ENCODE results near the gene TRIM69. TPM values are rescaled to one million over a fixed set of nuclear protein-coding genes. Genes with fewer than 3 reads are reported as not detected.
A peak's percentile ranks its signal among the peaks of the same experiment; 100 is the strongest.
"Not testable (repeated sequence)": the region's sequence is repeated elsewhere in the genome, so short reads cannot be mapped to it uniquely, and the experiment has no call there.

Gene TRIM69
- total RNA-seq, 2 donors from 2014 or later = 15.7 to 16.4 TPM

DNA sequence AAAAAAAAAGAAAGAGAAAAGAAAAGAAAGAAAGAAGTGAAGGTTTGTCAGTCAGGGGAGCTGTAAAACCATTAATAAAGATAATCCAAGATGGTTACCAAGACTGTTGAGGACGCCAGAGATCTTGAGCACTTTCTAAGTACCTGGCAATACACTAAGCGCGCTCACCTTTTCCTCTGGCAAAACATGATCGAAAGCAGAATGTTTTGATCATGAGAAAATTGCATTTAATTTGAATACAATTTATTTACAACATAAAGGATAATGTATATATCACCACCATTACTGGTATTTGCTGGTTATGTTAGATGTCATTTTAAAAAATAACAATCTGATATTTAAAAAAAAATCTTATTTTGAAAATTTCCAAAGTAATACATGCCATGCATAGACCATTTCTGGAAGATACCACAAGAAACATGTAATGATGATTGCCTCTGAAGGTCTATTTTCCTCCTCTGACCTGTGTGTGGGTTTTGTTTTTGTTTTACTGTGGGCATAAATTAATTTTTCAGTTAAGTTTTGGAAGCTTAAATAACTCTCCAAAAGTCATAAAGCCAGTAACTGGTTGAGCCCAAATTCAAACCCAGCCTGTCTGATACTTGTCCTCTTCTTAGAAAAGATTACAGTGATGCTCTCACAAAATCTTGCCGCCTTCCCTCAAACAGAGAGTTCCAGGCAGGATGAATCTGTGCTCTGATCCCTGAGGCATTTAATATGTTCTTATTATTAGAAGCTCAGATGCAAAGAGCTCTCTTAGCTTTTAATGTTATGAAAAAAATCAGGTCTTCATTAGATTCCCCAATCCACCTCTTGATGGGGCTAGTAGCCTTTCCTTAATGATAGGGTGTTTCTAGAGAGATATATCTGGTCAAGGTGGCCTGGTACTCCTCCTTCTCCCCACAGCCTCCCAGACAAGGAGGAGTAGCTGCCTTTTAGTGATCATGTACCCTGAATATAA is 23.0 kb upstream of the TRIM69 start:
- no peak for ATAC-seq
- intact Hi-C loops (cut with DNase I, micrococcal nuclease) = no loop called here
- DNase-seq = no peak

DNA sequence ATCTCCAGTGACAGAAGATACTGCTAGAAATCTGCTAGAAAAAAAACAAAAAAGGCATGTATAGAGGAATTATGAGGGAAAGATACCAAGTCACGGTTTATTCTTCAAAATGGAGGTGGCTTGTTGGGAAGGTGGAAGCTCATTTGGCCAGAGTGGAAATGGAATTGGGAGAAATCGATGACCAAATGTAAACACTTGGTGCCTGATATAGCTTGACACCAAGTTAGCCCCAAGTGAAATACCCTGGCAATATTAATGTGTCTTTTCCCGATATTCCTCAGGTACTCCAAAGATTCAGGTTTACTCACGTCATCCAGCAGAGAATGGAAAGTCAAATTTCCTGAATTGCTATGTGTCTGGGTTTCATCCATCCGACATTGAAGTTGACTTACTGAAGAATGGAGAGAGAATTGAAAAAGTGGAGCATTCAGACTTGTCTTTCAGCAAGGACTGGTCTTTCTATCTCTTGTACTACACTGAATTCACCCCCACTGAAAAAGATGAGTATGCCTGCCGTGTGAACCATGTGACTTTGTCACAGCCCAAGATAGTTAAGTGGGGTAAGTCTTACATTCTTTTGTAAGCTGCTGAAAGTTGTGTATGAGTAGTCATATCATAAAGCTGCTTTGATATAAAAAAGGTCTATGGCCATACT is 21.1 kb upstream of the TRIM69 start:
- intact Hi-C loops (cut with DNase I, micrococcal nuclease) = no loop called here
- no peak for ATAC-seq
- DNase-seq = no peak

DNA sequence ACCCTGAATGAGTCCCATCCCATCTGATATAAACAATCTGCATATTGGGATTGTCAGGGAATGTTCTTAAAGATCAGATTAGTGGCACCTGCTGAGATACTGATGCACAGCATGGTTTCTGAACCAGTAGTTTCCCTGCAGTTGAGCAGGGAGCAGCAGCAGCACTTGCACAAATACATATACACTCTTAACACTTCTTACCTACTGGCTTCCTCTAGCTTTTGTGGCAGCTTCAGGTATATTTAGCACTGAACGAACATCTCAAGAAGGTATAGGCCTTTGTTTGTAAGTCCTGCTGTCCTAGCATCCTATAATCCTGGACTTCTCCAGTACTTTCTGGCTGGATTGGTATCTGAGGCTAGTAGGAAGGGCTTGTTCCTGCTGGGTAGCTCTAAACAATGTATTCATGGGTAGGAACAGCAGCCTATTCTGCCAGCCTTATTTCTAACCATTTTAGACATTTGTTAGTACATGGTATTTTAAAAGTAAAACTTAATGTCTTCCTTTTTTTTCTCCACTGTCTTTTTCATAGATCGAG is 20.5 kb upstream of the TRIM69 start:
- ATAC-seq (no peak), DNase-seq (no peak)
- intact Hi-C loops (cut with DNase I, micrococcal nuclease) = no loop called here

DNA sequence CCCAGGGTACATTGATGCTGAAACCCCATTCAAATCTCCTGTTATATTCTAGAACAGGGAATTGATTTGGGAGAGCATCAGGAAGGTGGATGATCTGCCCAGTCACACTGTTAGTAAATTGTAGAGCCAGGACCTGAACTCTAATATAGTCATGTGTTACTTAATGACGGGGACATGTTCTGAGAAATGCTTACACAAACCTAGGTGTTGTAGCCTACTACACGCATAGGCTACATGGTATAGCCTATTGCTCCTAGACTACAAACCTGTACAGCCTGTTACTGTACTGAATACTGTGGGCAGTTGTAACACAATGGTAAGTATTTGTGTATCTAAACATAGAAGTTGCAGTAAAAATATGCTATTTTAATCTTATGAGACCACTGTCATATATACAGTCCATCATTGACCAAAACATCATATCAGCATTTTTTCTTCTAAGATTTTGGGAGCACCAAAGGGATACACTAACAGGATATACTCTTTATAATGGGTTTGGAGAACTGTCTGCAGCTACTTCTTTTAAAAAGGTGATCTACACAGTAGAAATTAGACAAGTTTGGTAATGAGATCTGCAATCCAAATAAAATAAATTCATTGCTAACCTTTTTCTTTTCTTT is 19.2 kb upstream of the TRIM69 start:
- intact Hi-C loops (cut with DNase I, micrococcal nuclease) = no loop called here
- no peak for ATAC-seq
- DNase-seq = no peak

DNA sequence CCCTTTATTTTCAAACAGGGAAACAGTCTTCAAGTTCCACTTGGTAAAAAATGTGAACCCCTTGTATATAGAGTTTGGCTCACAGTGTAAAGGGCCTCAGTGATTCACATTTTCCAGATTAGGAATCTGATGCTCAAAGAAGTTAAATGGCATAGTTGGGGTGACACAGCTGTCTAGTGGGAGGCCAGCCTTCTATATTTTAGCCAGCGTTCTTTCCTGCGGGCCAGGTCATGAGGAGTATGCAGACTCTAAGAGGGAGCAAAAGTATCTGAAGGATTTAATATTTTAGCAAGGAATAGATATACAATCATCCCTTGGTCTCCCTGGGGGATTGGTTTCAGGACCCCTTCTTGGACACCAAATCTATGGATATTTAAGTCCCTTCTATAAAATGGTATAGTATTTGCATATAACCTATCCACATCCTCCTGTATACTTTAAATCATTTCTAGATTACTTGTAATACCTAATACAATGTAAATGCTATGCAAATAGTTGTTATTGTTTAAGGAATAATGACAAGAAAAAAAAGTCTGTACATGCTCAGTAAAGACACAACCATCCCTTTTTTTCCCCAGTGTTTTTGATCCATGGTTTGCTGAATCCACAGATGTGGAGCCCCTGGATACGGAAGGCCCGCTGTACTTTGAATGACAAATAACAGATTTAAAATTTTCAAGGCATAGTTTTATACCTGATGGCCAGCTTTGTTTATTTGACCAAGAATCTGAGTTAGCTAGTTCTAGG is 18.0 kb upstream of the TRIM69 start:
- intact Hi-C loops (cut with DNase I, micrococcal nuclease) = no loop called here
- DNase-seq (no peak), ATAC-seq (no peak)

DNA sequence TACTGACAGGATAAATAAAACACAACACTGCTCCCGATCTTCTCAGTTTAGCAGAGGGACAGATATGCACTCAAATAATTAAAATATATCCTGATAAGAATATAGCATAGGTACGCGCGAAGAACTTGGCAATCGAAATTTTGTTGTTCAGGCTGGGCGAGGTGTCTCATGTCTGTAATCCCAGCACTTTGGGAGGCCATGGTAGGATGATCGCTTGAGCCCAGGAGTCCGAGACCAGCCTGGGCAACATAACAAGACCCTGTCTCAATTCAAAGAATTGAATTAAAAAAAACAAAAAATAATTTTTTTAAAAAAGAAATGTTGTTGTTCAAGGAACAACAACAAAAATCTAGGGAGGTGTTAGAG is 17.4 kb upstream of the TRIM69 start:
- intact Hi-C loops (cut with DNase I, micrococcal nuclease) = no loop called here
- ATAC-seq = no peak

DNA sequence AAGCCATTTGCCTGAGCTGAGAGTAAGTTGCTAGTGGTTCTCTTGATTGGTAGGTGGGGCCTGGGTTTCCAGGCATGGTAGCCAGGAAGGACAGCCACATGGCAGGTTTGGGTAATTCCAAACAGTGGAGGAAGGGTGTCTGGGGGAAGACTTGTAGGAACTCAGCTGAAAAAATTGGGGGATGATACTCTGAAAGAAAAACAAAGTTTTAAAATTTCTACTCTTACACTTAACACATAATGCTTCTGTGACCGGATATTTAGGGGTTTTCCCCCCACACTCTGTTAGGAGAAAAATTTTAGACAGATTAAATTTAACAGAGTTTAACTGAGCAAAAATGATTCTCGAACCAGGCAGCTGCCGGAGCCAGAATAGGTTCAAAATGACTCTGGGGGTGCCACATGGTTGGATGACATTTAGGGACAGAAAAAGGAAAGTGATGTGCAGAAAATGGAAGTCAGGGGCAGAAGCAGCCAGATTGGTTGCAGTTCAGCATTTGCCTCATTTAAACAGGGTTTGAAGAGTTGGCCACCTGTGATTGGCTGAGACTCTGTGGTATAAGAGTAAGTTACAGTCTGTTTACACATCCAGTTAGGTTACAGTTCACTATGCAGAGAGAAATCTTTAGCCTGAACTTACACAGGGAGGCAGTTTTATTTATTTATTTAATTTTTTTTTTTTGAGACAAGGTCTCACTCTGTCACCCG is 16.9 kb upstream of the TRIM69 start:
- ATAC-seq = peak; percentile 65
- no peak for DNase-seq
- intact Hi-C loops (cut with DNase I, micrococcal nuclease) = no loop called here

More for the DNA sequence above, 17.4 kb upstream of the TRIM69 start:
- no peak for DNase-seq

DNA sequence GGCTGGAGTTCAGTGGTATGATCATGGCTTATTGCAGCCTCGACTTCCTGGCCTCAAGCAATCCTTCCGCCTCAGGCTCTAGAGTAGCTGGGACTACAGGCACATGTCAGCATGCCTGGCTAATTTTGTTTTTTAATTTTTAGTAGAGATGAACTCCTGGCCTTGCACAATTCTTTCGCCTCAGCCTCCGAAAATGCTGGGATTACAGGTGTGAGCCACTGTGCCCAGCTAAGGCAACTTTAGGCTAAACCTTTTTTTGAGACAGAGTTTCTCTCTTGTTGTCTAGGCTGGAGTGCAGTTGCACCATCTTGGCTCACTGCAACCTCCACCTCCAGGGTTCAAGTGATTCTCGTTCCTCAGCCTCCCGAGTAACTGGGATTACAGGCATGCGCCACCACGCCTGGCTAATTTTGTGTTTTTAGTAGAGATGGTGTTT is 16.3 kb upstream of the TRIM69 start:
- ATAC-seq; intact Hi-C loops (cut with DNase I, micrococcal nuclease): not testable (repeated sequence)
- peak in 1 of 2 donors; percentile 16 for DNase-seq

DNA sequence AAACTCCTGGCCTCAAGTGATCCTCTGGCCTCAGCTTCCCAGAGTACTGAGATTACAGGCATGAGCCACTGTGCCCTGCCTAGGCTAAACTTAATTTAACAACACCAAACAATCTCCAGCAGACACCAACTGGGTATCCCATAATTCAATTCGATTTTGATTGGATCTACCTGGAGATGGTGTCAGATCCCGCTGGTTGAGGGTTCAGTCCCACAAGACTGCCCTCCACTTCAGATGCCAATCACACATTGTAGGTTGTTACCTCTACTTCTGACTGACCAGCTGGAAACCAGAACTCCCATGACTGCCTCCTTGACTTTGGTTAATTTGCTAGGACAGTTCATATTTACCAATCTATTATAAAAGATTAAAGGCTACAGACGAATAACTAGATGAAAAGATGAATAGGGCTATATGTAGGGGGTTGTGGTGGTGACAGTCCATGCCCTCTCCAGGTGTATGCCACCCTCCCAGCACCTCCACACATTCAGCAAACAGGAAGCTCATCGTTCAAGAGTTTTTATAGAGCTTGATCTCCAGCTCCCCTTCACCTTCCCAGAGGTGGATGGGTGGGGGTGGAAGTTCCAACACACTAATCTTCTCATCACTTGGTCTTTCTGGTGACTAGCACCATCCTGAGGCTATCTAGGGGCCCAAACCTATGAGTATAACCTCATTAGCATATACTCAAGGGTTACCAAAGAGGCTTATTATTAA is 15.7 kb upstream of the TRIM69 start:
- intact Hi-C loops (cut with DNase I, micrococcal nuclease) = no loop called here
- DNase-seq (no peak), ATAC-seq (peak; percentile 42)

DNA sequence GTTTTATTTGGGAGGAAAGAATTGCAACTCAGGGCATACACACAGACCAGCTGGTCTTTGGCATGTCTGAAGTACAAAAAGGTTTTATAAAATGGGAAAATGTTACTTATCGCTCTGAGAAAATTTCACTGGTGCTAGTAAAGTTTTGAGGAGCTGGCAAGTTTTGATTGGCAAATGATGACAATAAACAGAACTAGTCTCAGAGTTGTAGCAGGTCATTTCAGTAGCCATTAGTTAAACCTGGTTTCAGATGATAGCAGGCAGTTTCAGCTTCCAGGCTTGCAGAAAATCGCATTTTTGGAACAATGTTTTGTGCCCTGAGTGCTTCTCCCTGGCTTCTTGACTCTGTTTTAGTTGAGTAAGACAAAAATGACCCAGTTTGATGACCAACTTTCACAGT is 14.3 kb upstream of the TRIM69 start:
- DNase-seq (no peak), ATAC-seq (no peak)
- intact Hi-C loops (cut with DNase I, micrococcal nuclease) = no loop called here

DNA sequence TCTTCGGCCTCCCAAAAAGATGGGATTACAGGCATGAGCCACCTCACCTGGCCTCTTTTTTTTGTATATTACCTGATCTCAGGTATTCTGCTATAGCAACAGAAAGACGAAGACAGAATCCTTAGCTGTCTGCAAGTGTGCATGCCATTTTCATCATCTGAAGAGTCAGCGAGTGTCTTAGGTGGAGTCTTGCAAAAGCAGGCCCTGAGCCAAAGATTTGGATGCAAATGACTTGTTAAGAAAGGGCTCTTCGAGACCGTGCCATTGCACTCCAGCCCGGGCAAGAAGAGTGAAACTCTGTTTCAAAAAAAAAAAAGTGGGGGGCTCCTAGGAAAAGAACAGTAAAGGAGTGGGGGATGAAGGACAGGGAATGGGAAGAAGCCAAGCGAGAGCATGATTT is 10.2 kb upstream of the TRIM69 start:
- intact Hi-C loops (cut with DNase I, micrococcal nuclease) = no loop called here
- ATAC-seq (no peak), DNase-seq (peak in 1 of 2 donors; percentile 9)

DNA sequence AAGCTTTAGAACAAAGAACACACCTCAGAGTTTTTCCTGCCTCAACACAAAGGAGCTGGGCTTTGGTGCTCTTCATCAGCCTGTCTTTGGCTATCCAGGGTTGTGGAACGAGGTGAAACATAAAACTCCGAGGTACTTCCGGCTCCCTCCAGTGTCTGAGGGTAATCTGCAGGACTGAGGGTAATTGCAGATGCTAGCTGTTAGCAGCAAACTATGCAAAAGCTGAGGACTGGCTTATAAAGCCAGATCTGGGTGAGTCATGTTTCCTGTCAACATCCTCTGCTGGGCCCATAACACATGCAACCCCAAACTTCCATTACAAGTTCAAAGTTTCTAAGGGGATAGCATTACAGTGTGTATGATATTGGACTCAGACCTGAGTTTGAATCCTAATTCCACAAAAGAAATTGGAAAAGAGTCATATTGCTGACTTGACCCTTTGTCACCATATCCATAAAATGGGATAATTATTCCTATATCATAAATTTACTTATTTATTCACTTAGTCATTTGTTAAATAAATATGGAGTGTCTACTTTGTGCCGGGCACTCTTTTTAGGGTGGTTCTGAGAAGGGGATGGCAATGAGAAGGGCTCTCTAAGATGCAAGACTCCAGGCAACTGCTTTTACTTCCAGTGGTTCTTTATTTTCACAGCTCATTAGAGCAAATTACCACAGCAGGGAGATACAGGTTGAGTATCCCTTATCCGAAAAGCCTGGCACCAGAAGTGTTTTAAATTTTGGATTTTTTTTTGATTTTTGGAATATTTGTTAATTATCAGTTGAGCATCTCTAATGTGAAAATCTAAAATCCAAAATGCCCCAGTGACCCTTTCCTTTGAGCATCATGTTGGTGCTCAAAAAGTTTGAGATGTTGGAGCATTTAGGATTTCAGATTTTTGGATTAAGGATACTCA is 9.5 kb upstream of the TRIM69 start:
- intact Hi-C loops (cut with DNase I, micrococcal nuclease) = no loop called here
- DNase-seq = peak; percentile 53 to 76
- ATAC-seq = peak; percentile 39

DNA sequence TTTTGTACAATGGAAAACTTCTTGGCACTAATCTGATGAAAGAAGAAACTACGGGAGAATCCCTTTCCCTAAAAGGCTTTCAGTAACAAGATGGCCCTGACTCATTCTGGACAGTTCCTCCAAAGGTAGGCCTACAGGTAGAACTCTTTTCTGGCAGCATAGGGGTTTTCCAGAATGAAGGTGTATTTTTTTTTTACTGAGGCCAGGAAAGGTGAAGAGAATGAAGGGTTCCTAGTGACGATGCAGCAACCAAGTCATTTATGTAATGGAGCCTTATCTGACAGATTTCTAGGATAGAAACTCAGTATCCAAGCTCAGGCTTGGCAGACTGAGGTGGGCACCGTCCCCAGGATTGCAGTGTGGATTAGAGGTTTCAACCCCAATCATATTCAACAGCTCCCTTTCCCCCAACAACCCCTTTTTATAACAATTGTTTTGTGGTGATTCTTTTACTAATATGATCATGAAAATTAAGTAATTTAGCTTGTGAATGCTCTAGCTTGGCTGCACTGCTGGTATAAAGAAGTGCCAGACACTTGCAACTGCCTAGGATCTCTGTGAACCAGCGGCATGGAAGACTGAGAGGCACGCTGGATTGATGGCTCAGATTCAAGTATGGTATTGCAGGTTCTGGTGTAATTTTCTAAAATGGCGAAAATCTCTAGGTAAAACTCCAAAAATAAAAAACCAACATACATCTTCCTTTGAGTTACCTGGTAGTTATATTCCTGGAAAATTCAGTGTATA is 8.7 kb upstream of the TRIM69 start:
- DNase-seq (no peak), ATAC-seq (no peak)
- intact Hi-C loops (cut with DNase I, micrococcal nuclease) = no loop called here

DNA sequence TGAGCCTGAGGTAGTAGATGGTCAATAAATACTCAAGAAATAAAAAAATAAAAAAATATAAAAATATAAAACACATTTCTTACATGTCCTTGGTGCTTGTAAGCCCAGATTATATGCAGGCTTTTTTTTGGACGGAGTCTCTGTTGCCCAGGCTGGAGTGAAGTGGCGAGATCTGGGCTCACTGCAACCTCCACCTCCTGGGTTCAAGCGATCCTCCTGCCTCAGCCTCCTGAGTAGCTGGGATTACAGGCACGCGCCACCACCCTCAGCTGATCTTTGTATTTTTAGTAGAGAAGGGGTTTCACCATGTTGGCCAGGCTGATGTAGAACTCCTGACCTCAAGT is 8.1 kb upstream of the TRIM69 start:
- intact Hi-C loops (cut with DNase I, micrococcal nuclease); ATAC-seq; DNase-seq: not testable (repeated sequence)

DNA sequence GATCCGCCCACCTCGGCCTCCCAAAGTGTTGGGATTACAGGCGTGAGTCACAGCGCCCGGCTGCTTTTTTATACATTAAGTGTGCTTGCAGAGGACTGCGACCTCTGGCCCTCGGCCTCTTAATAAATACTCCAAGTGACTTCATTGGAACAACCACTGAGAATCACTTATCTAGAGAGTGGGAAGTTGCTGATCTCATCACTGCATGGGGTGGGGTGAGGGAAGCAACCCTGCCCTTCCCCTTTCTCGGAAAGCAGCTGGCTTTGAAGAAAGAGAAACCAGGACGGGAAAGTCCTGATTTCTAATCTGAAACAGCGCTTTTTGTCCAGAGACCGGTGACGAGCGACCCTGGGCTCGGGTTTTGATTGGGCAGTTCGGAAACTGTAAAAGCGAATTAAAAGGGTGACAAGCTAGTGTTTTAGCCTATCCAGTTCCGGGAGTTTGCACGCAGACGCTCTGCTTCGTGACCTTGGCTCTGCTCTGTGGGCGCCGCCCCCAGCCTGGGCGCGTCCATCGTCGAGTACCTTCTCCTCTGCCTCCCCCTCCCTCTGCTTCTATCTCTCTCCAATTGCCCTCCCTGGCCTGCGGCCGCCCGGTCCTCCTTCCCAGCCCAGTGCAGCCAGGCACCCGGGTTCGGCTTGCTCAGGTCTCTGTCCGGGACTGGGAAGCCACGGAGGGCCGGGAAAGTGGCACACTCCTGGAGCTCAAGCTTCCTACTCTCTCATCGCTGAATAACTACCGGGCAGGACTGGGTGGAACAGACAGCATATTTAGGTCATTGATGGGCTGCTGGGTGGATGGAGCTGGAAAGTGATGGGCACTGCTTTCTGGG is 7.5 kb upstream of the TRIM69 start:
- peak; percentile 90 for ATAC-seq
- intact Hi-C loops (cut with DNase I, micrococcal nuclease) = no loop called here
- DNase-seq = peak; percentile 94 to 98

Measured in left colon (tissue), 2 donors.